NCI-H2081 (cell line): ENCODE measurements around the gene PLD1.
"Not testable (repeated sequence)": the region's sequence is repeated elsewhere in the genome, so short reads cannot be mapped to it uniquely, and the experiment has no call there.

Source experiments
- DNase-seq, 2 experiments: peaks; one replicate each; lab custom pipeline; 2025; lab: John Stamatoyannopoulos, UW

Gene PLD1

GRCh38 chr3:171663805-171664204, 146.5 kb downstream of the PLD1 start:
- DNase-seq: no peak

- DNase-seq: no peak
Observed at GRCh38 chr3:171661484-171661883, 148.8 kb downstream of the PLD1 start.

GRCh38 chr3:171660188-171660587, 150.1 kb downstream of the PLD1 start:
- no peak for DNase-seq

- no peak for DNase-seq
Observed at GRCh38 chr3:171658841-171659240, 151.4 kb downstream of the PLD1 start.

GRCh38 chr3:171654809-171655208, 155.5 kb downstream of the PLD1 start:
- DNase-seq: no peak

GRCh38 chr3:171654326-171654725, 156.0 kb downstream of the PLD1 start:
- DNase-seq: no peak

- DNase-seq: no peak
Observed at GRCh38 chr3:171653701-171654100, 156.6 kb downstream of the PLD1 start.

GRCh38 chr3:171652932-171653331, 157.4 kb downstream of the PLD1 start:
- DNase-seq: no peak

GRCh38 chr3:171649911-171650592, 160.2 kb downstream of the PLD1 start:
- no peak for DNase-seq

- DNase-seq: no peak
Observed at GRCh38 chr3:171649267-171649666, 161.0 kb downstream of the PLD1 start.

GRCh38 chr3:171648069-171648468, 162.2 kb downstream of the PLD1 start:
- DNase-seq: no peak

GRCh38 chr3:171646357-171647133, 163.7 kb downstream of the PLD1 start:
- DNase-seq: peak; percentile 15 to 49

- DNase-seq: no peak
Observed at GRCh38 chr3:171644681-171645080, 165.6 kb downstream of the PLD1 start.

- no peak for DNase-seq
Observed at GRCh38 chr3:171643681-171644080, 166.6 kb downstream of the PLD1 start.

GRCh38 chr3:171643033-171643432, 167.2 kb downstream of the PLD1 start:
- no peak for DNase-seq

GRCh38 chr3:171640520-171641412, 169.5 kb downstream of the PLD1 start:
- no peak for DNase-seq

GRCh38 chr3:171636666-171637065, 173.6 kb downstream of the PLD1 start:
- no peak for DNase-seq

GRCh38 chr3:171632766-171633165, 177.5 kb downstream of the PLD1 start:
- no peak for DNase-seq

- not testable (repeated sequence) for DNase-seq
Observed at GRCh38 chr3:171626799-171627198, 183.5 kb downstream of the PLD1 start.

- no peak for DNase-seq
Observed at GRCh38 chr3:171622126-171622525, 188.2 kb downstream of the PLD1 start.

- no peak for DNase-seq
Observed at GRCh38 chr3:171620825-171621434, 189.4 kb downstream of the PLD1 start.

GRCh38 chr3:171616798-171617197, 193.5 kb downstream of the PLD1 start:
- DNase-seq: no peak
